GM13977 (cell line): ENCODE data around the gene AMH.

Experiments used
- DNase-seq: peaks from one replicate; pipeline ENCODE4 v3.0.0; 2012; ENCODE audit warnings: low spot score
- in situ Hi-C: fragments of 300-500 bp; cut with MboI; formaldehyde crosslinking; loops from one replicate; pipeline ENCODE4 v1.12.0; 2022; ENCODE audit warnings: low sequenced_read_pairs, low pct_unique_long_range_greater_than_20kb, mixed read lengths, inconsistent platforms; ENCODE audit not compliant: unreplicated experiment
- TF ChIP-seq, protein P1 (sequence below): IDR thresholded peaks from 2 replicates; pipeline ENCODE4 v1.5.1; 2012; ENCODE audit warnings: mild to moderate bottlenecking, control low read depth; ENCODE audit not compliant: insufficient read depth; ENCODE audit errors: extremely low read depth, missing control alignments

AMH gene

GRCh38 chr19:2207991-2208860 lies 40.9 kb upstream of the AMH start:
- in situ Hi-C loops: no loop called here
- TF ChIP-seq, protein P1, sequence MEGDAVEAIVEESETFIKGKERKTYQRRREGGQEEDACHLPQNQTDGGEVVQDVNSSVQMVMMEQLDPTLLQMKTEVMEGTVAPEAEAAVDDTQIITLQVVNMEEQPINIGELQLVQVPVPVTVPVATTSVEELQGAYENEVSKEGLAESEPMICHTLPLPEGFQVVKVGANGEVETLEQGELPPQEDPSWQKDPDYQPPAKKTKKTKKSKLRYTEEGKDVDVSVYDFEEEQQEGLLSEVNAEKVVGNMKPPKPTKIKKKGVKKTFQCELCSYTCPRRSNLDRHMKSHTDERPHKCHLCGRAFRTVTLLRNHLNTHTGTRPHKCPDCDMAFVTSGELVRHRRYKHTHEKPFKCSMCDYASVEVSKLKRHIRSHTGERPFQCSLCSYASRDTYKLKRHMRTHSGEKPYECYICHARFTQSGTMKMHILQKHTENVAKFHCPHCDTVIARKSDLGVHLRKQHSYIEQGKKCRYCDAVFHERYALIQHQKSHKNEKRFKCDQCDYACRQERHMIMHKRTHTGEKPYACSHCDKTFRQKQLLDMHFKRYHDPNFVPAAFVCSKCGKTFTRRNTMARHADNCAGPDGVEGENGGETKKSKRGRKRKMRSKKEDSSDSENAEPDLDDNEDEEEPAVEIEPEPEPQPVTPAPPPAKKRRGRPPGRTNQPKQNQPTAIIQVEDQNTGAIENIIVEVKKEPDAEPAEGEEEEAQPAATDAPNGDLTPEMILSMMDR: peak; percentile 32
- DNase-seq: peak; percentile 80

GRCh38 chr19:2208975-2209374 lies 40.1 kb upstream of the AMH start:
- in situ Hi-C loops: no loop called here
- TF ChIP-seq, protein P1: no peak
- no peak for DNase-seq

- in situ Hi-C loops: no loop called here
- no peak for DNase-seq
- TF ChIP-seq, protein P1: no peak
Measured at GRCh38 chr19:2209408-2209807, 39.7 kb upstream of the AMH start.

GRCh38 chr19:2210206-2210605 lies 38.9 kb upstream of the AMH start:
- DNase-seq: no peak
- in situ Hi-C loops: no loop called here
- TF ChIP-seq, protein P1: no peak

GRCh38 chr19:2210987-2211740 lies 38.0 kb upstream of the AMH start:
- no peak for DNase-seq
- in situ Hi-C loops: no loop called here
- TF ChIP-seq, protein P1: no peak

- TF ChIP-seq, protein P1: no peak
- no peak for DNase-seq
- in situ Hi-C loops: no loop called here
Measured at GRCh38 chr19:2212861-2213711, 36.0 kb upstream of the AMH start.
